Suprapubic skin (tissue), 4 donors: Measurements from ENCODE around the gene MAST4.

Source experiments
- POLR2A ChIP-seq, 2 donors: fragments of 450-650 bp; IDR thresholded peaks; one replicate each; pipeline ENCODE4 v1.6.1; 2017; ENCODE audit warnings: antibody characterized with exemption in 2 of 2, mild to moderate bottlenecking in 2 of 2, moderate library complexity in 2 of 2
- POLR2AphosphoS5 ChIP-seq, 3 donors: sonication (generic); formaldehyde crosslinking; IDR thresholded peaks; one replicate each; pipeline ENCODE4 v1.6.1; 2017; ENCODE audit warnings: antibody characterized with exemption in 3 of 3
- TF ChIP-seq, protein P1 (sequence below), 2 donors: fragments of 200-600 bp in 1 of 2; fragments of 450-650 bp in 1 of 2; sonication (generic) in 1 of 2; IDR thresholded peaks; one replicate each; pipeline ENCODE4 v1.5.1; 2016 to 2019; ENCODE audit warnings: antibody characterized with exemption in 2 of 2, mild to moderate bottlenecking in 1 of 2, moderate library complexity in 1 of 2

DNA sequence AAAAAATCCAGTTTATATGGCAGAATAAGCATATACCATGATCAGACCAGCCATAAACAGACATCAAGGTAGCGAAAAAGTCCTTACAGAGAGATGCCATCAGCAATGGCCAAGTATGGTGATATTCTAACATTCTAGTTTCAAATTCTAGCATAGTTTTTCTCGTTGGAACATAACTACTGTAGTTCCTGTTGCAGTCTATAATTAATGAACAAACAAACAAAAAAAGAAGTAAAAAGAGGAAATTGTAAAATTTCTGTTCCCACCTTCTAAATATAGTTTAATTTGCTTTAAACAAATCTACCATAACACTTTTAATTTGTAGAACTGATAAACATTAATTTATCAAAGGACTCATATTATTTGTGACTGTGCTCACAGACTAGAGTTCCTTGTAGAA is 610.3 kb downstream of the MAST4 start:
- TF ChIP-seq POLR2A (IDR thresholded peaks at IDR 0.05) (no peak), POLR2AphosphoS5 (IDR thresholded peaks at IDR 0.05) (no peak)
- TF ChIP-seq, protein P1, sequence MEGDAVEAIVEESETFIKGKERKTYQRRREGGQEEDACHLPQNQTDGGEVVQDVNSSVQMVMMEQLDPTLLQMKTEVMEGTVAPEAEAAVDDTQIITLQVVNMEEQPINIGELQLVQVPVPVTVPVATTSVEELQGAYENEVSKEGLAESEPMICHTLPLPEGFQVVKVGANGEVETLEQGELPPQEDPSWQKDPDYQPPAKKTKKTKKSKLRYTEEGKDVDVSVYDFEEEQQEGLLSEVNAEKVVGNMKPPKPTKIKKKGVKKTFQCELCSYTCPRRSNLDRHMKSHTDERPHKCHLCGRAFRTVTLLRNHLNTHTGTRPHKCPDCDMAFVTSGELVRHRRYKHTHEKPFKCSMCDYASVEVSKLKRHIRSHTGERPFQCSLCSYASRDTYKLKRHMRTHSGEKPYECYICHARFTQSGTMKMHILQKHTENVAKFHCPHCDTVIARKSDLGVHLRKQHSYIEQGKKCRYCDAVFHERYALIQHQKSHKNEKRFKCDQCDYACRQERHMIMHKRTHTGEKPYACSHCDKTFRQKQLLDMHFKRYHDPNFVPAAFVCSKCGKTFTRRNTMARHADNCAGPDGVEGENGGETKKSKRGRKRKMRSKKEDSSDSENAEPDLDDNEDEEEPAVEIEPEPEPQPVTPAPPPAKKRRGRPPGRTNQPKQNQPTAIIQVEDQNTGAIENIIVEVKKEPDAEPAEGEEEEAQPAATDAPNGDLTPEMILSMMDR (IDR thresholded peaks at IDR 0.05): no peak
